Ovary (tissue), 10 donors: ENCODE measurements around the gene OSBPL8. TPM values are rescaled to one million over a fixed set of nuclear protein-coding genes. Genes with fewer than 3 reads are reported as not detected.

ENCODE experiments used
- DNase-seq, 5 donors: peaks; one replicate each; pipeline ENCODE4 v3.0.0-alpha.2; 2019 to 2020
- H3K27ac ChIP-seq, 2 donors: fragments of 200-600 bp; one replicate each; pipeline versions ENCODE4 v1.5.1 to v1.8.0; 2019 to 2022
- H3K27me3 ChIP-seq: fragments of 200-600 bp; one replicate; pipeline ENCODE4 v1.8.0; 2022
- H3K36me3 ChIP-seq: fragments of 200-600 bp; sonication (generic); one replicate; pipeline ENCODE4 v1.5.1; 2019
- H3K4me1 ChIP-seq: one replicate; pipeline ENCODE4 v1.8.1; 2013; ENCODE audit warnings: mild to moderate bottlenecking, moderate library complexity; ENCODE audit not compliant: insufficient read depth
- H3K4me3 ChIP-seq: fragments of 200-600 bp; sonication (generic); one replicate; pipeline ENCODE4 v1.5.1; 2017
- H3K9me3 ChIP-seq, 2 donors: fragments of 200-600 bp in 1 of 2; sonication (generic) in 1 of 2; one replicate each; pipeline versions ENCODE4 v1.5.1 to v1.8.1; 2013 to 2019; ENCODE audit warnings: mild to moderate bottlenecking in 1 of 2, moderate library complexity in 1 of 2
- EP300 ChIP-seq: sonication (generic); formaldehyde crosslinking; IDR thresholded peaks from one replicate; pipeline ENCODE4 v1.6.1; 2017; ENCODE audit warnings: antibody characterized with exemption
- POLR2A ChIP-seq: fragments of 450-650 bp; IDR thresholded peaks from one replicate; pipeline ENCODE4 v1.6.1; 2017; ENCODE audit warnings: antibody characterized with exemption, mild to moderate bottlenecking, moderate library complexity
- WGBS, 3 donors: extraction: QIAGEN DNeasy Blood & Tissue Kit in 1 of 3; methylation state at CpG; one replicate each; pipeline versions ENCODE4 v1.1.5 to v1.1.7; 2013 to 2017; 5-methylcytosine and 5-hydroxymethylcytosine counted together
- intact Hi-C, 4 donors: fragments of 100-400 bp; cut with DNase I; formaldehyde crosslinking; loops; one replicate each; pipeline versions ENCODE4 v1.11.0 to v1.15.1; 2022 to 2023
- long read RNA-seq, 3 donors: library from polyadenylated mRNA in 2 of 3; unstranded in 2 of 3; transcript quantifications; one replicate each; pipeline ENCODE4 v2.0.0 and lab custom pipeline, GENCODE V29; 2021 to 2026
- polyA plus RNA-seq, 2 donors: library from polyadenylated mRNA; stranded (reverse); fragments of 200-250 nt in 1 of 2; fragments of 350-450 nt in 1 of 2; fragmentation: Illumina TruSeq in 1 of 2; extraction: RNeasy Lipid Tissue Mini Kit (QIAGEN cat#74804) in 1 of 2; gene quantifications; one replicate each; pipeline ENCODE4 v1.2.3, GENCODE V29; 2013 to 2014
- total RNA-seq, 7 donors: library from RNA; depleted of rRNA in 2 of 7; stranded (reverse); fragments of >200 nt in 2 of 7; fragmentation: NEBNext Ultra II Directional in 3 of 7; extraction: Animal tissue kit (Norgen Biotek cat#: 25700) in 3 of 7; gene quantifications; one replicate each; pipeline versions ENCODE4 v1.1.0 to v1.2.4, GENCODE V29; 2016 to 2023
- TF ChIP-seq, protein P1 (sequence below), 3 donors: fragments of 450-650 bp in 2 of 3; fragments of 200-600 bp in 1 of 3; IDR thresholded peaks; one replicate each; pipeline versions ENCODE4 v1.5.1 to v1.8.0; 2016 to 2022; ENCODE audit warnings: antibody characterized with exemption in 3 of 3, mild to moderate bottlenecking in 1 of 3
- donor health status: DM: no; HTN: no; CAD: no; lungs with moderate emphysema.
- donor health status: DM: no; HTN: no; CAD: no.
- donor health status: Bipolar disorder and iron deficiency.
- donor health status: DM: yes; HTN: yes; CAD: no.
- donor health status: DM: no; HTN: no; CAD: no.
- donor health status: DM: yes; HTN: yes; CAD: no.

The OSBPL8 gene, protein sequence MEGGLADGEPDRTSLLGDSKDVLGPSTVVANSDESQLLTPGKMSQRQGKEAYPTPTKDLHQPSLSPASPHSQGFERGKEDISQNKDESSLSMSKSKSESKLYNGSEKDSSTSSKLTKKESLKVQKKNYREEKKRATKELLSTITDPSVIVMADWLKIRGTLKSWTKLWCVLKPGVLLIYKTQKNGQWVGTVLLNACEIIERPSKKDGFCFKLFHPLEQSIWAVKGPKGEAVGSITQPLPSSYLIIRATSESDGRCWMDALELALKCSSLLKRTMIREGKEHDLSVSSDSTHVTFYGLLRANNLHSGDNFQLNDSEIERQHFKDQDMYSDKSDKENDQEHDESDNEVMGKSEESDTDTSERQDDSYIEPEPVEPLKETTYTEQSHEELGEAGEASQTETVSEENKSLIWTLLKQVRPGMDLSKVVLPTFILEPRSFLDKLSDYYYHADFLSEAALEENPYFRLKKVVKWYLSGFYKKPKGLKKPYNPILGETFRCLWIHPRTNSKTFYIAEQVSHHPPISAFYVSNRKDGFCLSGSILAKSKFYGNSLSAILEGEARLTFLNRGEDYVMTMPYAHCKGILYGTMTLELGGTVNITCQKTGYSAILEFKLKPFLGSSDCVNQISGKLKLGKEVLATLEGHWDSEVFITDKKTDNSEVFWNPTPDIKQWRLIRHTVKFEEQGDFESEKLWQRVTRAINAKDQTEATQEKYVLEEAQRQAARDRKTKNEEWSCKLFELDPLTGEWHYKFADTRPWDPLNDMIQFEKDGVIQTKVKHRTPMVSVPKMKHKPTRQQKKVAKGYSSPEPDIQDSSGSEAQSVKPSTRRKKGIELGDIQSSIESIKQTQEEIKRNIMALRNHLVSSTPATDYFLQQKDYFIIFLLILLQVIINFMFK
- total RNA-seq = 10 to 100 TPM; 54.1 to 63.0 (median 56.9) TPM
- 10 to 100 TPM; 12.5 to 20.0 TPM for polyA plus RNA-seq
- long read RNA-seq, donor 1, full-length matches to known transcripts = 3 of 35 reads
- long read RNA-seq, donor 1, partial matches to known transcripts = 24 of 35 reads
- long read RNA-seq, donor 1, other reads (novel, unspliced or antisense) = 8 of 35 reads
- long read RNA-seq, donor 2, partial matches to known transcripts = 0 of 2 reads
- long read RNA-seq, donor 2, other reads (novel, unspliced or antisense) = 0 of 2 reads
- long read RNA-seq, donor 3, full-length matches to known transcripts = 7 of 36 reads
- long read RNA-seq, donor 3, partial matches to known transcripts = 11 of 36 reads
- long read RNA-seq, donor 3, other reads (novel, unspliced or antisense) = 18 of 36 reads

- Histone ChIP-seq H3K27ac (peak within 1 kb of the TSS; percentile 73 to 93), H3K4me3 (peak within 1 kb of the TSS; percentile 59), H3K4me1 (no peaks in the 10 kb centered on the region), H3K27me3 (no peaks in the 10 kb centered on the region), H3K36me3 (no peaks in the 10 kb centered on the region), H3K9me3 (no peaks in the 10 kb centered on the region)
- peak; percentile 94 to 97 (median 96) for DNase-seq
- TF ChIP-seq, protein P1, sequence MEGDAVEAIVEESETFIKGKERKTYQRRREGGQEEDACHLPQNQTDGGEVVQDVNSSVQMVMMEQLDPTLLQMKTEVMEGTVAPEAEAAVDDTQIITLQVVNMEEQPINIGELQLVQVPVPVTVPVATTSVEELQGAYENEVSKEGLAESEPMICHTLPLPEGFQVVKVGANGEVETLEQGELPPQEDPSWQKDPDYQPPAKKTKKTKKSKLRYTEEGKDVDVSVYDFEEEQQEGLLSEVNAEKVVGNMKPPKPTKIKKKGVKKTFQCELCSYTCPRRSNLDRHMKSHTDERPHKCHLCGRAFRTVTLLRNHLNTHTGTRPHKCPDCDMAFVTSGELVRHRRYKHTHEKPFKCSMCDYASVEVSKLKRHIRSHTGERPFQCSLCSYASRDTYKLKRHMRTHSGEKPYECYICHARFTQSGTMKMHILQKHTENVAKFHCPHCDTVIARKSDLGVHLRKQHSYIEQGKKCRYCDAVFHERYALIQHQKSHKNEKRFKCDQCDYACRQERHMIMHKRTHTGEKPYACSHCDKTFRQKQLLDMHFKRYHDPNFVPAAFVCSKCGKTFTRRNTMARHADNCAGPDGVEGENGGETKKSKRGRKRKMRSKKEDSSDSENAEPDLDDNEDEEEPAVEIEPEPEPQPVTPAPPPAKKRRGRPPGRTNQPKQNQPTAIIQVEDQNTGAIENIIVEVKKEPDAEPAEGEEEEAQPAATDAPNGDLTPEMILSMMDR (IDR thresholded peaks at IDR 0.05) = peak; percentile 21 to 26 (median 22)
- peak; percentile 58 for TF ChIP-seq POLR2A
- no peak for TF ChIP-seq EP300
- 0% methylated on average over 55 to 76 of the region's 76 CpGs for WGBS, 3 donors
- intact Hi-C loops = no loop called here
These were observed at the start of gene OSBPL8 for GRCh38 chr12:76559400-76560085. Gene OSBPL8 (minus strand): TSS chr12:76559771. CDS start chr12:76487551, 72,220 bp downstream.

DNA sequence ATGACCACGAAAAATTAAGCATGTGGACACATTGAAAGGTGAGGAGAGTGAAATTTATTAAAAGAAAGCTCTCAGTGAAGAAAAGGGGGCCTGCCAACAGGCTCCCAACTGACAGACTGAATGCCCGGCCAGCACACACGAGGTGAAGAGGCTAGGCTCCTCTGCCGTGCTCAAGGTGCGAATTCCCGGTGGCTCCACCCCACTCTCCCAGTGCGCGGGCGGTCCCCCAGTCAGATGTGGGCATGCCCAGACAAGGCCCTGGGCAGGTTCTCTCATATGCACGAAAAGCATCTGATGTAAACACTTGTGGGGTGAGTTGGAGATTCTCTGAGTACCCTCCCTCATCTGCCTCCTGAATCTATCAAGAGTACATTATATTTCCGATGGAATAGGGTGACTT is 48.5 kb upstream of the OSBPL8 start:
- Histone ChIP-seq H3K4me3 (no peak overlapping the region), H3K36me3 (no peaks in the 10 kb centered on the region), H3K4me1 (no peaks in the 10 kb centered on the region), H3K9me3 (no peaks in the 10 kb centered on the region), H3K27ac (no peak overlapping the region), H3K27me3 (no peaks in the 10 kb centered on the region)
- TF ChIP-seq, protein P1 (IDR thresholded peaks at IDR 0.05) = no peak
- no peak for TF ChIP-seq POLR2A
- TF ChIP-seq EP300 = no peak
- WGBS, 3 donors = 91 to 96% (median 93%) methylated on average over 11 of the region's 11 CpGs
- intact Hi-C loops = no loop called here
- DNase-seq = no peak

GRCh38 chr12:76595056-76595455 is 35.5 kb upstream of the OSBPL8 start:
- DNase-seq = no peak
- no peaks in the 10 kb centered on the region for H3K4me1 ChIP-seq
- no peak overlapping the region for H3K27ac ChIP-seq
- no peak overlapping the region for H3K4me3 ChIP-seq
- intact Hi-C loops = no loop called here
- WGBS, 3 donors = 76 to 86% (median 82%) methylated on average over 2 of the region's 2 CpGs
- TF ChIP-seq EP300 = no peak
- TF ChIP-seq, protein P1 (IDR thresholded peaks at IDR 0.05) = no peak
- TF ChIP-seq POLR2A = no peak
- no peaks in the 10 kb centered on the region for H3K36me3 ChIP-seq
- no peaks in the 10 kb centered on the region for H3K27me3 ChIP-seq
- H3K9me3 ChIP-seq = no peaks in the 10 kb centered on the region
